ENCODE measurements around the gene SLC5A4. TPM values are rescaled to one million over a fixed set of nuclear protein-coding genes. Genes with fewer than 3 reads are reported as not detected.

Gene SLC5A4
- total RNA-seq, 1 experiment from 2014 or later = 0.22 TPM

DNA sequence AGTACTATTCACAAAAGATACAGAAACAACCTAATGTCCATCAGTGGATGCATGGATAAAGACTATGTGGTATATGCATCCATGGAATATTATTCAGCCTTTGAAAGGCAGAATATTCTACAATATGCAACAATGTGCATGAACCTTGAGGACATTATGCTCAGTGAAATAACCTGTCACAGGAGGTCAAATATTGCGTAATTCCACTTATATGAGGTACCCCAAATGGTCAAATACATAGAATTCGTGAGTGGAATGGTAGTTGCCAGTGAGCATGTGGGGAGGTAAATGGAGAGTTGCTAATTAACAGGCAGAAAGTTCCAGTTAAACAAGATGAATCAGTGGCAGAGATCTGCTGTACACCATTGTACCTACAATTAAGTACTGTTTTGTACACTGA, 3.6 kb upstream of the SLC5A4 start:
- Mint-ChIP-seq H3K4me1 (peaks cover 2% of the 10 kb centered on the region; the same call in 1 of the 2 replicates), H3K36me3 (no peaks in the 10 kb centered on the region), H3K9me3 (peaks cover 8% of the 10 kb centered on the region), H3K4me3 (no peak overlapping the region), H3K27ac (no peak overlapping the region), H3K27me3 (ENCODE audit: low read depth) (peaks cover 2% of the 10 kb centered on the region)
- DNase-seq (ENCODE audit: low spot score) (no peak), ATAC-seq (no peak)
- POLR2A ChIA-PET = no interaction called here
- CTCF ChIA-PET = no interaction called here
- TF ChIP-seq NFE2L1 (CRISPR knock-in tag; IDR thresholded peaks at IDR 0.05) = no peak
- TF ChIP-seq, protein P1, sequence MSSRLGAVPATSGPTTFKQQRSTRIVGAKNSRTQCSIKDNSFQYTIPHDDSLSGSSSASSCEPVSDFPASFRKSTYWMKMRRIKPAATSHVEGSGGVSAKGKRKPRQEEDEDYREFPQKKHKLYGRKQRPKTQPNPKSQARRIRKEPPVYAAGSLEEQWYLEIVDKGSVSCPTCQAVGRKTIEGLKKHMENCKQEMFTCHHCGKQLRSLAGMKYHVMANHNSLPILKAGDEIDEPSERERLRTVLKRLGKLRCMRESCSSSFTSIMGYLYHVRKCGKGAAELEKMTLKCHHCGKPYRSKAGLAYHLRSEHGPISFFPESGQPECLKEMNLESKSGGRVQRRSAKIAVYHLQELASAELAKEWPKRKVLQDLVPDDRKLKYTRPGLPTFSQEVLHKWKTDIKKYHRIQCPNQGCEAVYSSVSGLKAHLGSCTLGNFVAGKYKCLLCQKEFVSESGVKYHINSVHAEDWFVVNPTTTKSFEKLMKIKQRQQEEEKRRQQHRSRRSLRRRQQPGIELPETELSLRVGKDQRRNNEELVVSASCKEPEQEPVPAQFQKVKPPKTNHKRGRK (CRISPR knock-in tag; IDR thresholded peaks at IDR 0.05; ENCODE audit: borderline replicate concordance) = no peak
- TF ChIP-seq, protein P2, sequence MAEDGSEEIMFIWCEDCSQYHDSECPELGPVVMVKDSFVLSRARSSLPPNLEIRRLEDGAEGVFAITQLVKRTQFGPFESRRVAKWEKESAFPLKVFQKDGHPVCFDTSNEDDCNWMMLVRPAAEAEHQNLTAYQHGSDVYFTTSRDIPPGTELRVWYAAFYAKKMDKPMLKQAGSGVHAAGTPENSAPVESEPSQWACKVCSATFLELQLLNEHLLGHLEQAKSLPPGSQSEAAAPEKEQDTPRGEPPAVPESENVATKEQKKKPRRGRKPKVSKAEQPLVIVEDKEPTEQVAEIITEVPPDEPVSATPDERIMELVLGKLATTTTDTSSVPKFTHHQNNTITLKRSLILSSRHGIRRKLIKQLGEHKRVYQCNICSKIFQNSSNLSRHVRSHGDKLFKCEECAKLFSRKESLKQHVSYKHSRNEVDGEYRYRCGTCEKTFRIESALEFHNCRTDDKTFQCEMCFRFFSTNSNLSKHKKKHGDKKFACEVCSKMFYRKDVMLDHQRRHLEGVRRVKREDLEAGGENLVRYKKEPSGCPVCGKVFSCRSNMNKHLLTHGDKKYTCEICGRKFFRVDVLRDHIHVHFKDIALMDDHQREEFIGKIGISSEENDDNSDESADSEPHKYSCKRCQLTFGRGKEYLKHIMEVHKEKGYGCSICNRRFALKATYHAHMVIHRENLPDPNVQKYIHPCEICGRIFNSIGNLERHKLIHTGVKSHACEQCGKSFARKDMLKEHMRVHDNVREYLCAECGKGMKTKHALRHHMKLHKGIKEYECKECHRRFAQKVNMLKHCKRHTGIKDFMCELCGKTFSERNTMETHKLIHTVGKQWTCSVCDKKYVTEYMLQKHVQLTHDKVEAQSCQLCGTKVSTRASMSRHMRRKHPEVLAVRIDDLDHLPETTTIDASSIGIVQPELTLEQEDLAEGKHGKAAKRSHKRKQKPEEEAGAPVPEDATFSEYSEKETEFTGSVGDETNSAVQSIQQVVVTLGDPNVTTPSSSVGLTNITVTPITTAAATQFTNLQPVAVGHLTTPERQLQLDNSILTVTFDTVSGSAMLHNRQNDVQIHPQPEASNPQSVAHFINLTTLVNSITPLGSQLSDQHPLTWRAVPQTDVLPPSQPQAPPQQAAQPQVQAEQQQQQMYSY (CRISPR knock-in tag; IDR thresholded peaks at IDR 0.05) = no peak
- no peak for TF ChIP-seq MYBL2 (CRISPR knock-in tag; IDR thresholded peaks at IDR 0.05)
- TF ChIP-seq, protein P3, sequence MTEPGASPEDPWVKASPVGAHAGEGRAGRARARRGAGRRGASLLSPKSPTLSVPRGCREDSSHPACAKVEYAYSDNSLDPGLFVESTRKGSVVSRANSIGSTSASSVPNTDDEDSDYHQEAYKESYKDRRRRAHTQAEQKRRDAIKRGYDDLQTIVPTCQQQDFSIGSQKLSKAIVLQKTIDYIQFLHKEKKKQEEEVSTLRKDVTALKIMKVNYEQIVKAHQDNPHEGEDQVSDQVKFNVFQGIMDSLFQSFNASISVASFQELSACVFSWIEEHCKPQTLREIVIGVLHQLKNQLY (CRISPR knock-in tag; IDR thresholded peaks at IDR 0.05) = no peak
- TF ChIP-seq, protein P4, sequence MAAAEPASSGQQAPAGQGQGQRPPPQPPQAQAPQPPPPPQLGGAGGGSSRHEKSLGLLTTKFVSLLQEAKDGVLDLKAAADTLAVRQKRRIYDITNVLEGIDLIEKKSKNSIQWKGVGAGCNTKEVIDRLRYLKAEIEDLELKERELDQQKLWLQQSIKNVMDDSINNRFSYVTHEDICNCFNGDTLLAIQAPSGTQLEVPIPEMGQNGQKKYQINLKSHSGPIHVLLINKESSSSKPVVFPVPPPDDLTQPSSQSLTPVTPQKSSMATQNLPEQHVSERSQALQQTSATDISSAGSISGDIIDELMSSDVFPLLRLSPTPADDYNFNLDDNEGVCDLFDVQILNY (CRISPR knock-in tag; IDR thresholded peaks at IDR 0.05) = no peak
- TF ChIP-seq NR3C1 (CRISPR knock-in tag; conservative IDR thresholded peaks at IDR 0.05; ENCODE audit: low read depth) = no peak
- TF ChIP-seq ZNF138 (CRISPR knock-in tag; conservative IDR thresholded peaks at IDR 0.05) = no peak
- no peak for TF ChIP-seq GTF2I (CRISPR knock-in tag; conservative IDR thresholded peaks at IDR 0.05)
- TF ChIP-seq, protein P5, sequence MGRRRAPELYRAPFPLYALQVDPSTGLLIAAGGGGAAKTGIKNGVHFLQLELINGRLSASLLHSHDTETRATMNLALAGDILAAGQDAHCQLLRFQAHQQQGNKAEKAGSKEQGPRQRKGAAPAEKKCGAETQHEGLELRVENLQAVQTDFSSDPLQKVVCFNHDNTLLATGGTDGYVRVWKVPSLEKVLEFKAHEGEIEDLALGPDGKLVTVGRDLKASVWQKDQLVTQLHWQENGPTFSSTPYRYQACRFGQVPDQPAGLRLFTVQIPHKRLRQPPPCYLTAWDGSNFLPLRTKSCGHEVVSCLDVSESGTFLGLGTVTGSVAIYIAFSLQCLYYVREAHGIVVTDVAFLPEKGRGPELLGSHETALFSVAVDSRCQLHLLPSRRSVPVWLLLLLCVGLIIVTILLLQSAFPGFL (CRISPR knock-in tag; IDR thresholded peaks at IDR 0.05; ENCODE audit: borderline replicate concordance) = no peak
- TF ChIP-seq, protein P6, sequence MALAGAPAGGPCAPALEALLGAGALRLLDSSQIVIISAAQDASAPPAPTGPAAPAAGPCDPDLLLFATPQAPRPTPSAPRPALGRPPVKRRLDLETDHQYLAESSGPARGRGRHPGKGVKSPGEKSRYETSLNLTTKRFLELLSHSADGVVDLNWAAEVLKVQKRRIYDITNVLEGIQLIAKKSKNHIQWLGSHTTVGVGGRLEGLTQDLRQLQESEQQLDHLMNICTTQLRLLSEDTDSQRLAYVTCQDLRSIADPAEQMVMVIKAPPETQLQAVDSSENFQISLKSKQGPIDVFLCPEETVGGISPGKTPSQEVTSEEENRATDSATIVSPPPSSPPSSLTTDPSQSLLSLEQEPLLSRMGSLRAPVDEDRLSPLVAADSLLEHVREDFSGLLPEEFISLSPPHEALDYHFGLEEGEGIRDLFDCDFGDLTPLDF (CRISPR knock-in tag; IDR thresholded peaks at IDR 0.05) = no peak
- TF ChIP-seq, protein P7, sequence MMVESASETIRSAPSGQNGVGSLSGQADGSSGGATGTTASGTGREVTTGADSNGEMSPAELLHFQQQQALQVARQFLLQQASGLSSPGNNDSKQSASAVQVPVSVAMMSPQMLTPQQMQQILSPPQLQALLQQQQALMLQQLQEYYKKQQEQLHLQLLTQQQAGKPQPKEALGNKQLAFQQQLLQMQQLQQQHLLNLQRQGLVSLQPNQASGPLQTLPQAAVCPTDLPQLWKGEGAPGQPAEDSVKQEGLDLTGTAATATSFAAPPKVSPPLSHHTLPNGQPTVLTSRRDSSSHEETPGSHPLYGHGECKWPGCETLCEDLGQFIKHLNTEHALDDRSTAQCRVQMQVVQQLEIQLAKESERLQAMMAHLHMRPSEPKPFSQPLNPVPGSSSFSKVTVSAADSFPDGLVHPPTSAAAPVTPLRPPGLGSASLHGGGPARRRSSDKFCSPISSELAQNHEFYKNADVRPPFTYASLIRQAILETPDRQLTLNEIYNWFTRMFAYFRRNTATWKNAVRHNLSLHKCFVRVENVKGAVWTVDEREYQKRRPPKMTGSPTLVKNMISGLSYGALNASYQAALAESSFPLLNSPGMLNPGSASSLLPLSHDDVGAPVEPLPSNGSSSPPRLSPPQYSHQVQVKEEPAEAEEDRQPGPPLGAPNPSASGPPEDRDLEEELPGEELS (CRISPR knock-in tag; IDR thresholded peaks at IDR 0.05) = no peak
- no peak for TF ChIP-seq JUN (CRISPR knock-in tag; IDR thresholded peaks at IDR 0.05)
- TF ChIP-seq ELF4 (CRISPR knock-in tag; IDR thresholded peaks at IDR 0.05; ENCODE audit: low read depth) = no peak
- TF ChIP-seq, protein P8, sequence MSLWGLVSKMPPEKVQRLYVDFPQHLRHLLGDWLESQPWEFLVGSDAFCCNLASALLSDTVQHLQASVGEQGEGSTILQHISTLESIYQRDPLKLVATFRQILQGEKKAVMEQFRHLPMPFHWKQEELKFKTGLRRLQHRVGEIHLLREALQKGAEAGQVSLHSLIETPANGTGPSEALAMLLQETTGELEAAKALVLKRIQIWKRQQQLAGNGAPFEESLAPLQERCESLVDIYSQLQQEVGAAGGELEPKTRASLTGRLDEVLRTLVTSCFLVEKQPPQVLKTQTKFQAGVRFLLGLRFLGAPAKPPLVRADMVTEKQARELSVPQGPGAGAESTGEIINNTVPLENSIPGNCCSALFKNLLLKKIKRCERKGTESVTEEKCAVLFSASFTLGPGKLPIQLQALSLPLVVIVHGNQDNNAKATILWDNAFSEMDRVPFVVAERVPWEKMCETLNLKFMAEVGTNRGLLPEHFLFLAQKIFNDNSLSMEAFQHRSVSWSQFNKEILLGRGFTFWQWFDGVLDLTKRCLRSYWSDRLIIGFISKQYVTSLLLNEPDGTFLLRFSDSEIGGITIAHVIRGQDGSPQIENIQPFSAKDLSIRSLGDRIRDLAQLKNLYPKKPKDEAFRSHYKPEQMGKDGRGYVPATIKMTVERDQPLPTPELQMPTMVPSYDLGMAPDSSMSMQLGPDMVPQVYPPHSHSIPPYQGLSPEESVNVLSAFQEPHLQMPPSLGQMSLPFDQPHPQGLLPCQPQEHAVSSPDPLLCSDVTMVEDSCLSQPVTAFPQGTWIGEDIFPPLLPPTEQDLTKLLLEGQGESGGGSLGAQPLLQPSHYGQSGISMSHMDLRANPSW (CRISPR knock-in tag; conservative IDR thresholded peaks at IDR 0.05; ENCODE audit: low read depth) = no peak

All from WTC11 (cell line).